ENCODE data around the gene HTATIP2. TPM values are rescaled to one million over a fixed set of nuclear protein-coding genes. Genes with fewer than 3 reads are reported as not detected.
"Not testable (repeated sequence)": the region's sequence is repeated elsewhere in the genome, so short reads cannot be mapped to it uniquely, and the experiment has no call there.

Gene HTATIP2
- total and polyA plus RNA-seq, 9 donors: 1.2 to 6.6 (median 3.3) TPM

DNA sequence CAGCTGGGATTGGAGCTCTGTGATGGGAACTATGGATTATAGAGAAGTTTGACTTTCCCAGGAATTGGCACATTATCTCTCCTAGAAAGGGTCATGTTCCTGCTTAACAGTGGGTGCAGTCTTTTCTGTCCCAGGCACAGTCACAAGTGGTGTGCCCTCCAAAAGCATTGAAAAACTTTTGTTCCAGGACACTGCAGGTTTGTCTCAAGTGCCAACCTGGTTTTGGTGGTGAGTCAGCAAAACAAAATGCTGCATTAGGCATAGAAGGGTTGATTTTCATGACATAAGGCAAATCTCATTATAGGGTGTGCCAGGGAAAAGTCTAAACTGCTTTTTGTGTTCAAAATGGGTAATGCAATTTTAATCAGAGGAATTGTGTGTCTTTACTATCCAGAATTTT, 4.9 kb downstream of the HTATIP2 start:
- Histone ChIP-seq H3K27me3 (ENCODE audit: control insufficient read depth, insufficient read depth, low read length) (peaks cover 11% of the 10 kb centered on the region), H3K4me3 (ENCODE audit: low read length) (no peak overlapping the region), H3K36me3 (ENCODE audit: control insufficient read depth, insufficient read depth, low read length) (no peaks in the 10 kb centered on the region), H3K9me3 (replicated peaks; ENCODE audit: control insufficient read depth, low read depth, low read length) (no peaks in the 10 kb centered on the region), H3K4me1 (ENCODE audit: control insufficient read depth, insufficient read depth, low read length) (peaks cover 4% of the 10 kb centered on the region), H3K27ac (ENCODE audit: low read length) (no peak overlapping the region)
- DNase-seq: no peak

DNA sequence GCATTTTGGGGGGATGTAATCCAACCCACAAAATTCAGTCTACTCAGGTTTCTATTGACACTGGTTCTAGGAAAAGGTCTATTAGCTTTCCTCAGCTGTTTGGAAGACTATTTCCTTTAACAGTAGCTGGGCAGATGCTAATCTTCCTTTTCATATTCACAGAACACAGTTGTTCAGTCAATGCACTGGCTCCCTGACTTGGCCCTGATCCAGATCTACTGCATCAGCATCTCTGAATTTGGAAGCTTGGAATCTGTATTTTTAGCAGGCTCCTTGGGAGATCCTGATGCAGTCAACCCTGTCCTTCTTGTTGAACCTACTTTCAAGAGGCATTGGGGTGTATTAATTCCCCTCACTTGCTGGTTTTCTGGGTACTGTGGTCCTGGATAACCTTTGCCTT, 6.3 kb downstream of the HTATIP2 start:
- Histone ChIP-seq H3K27ac (ENCODE audit: low read length) (no peak overlapping the region), H3K4me3 (ENCODE audit: low read length) (no peak overlapping the region), H3K36me3 (ENCODE audit: control insufficient read depth, insufficient read depth, low read length) (no peaks in the 10 kb centered on the region), H3K4me1 (ENCODE audit: control insufficient read depth, insufficient read depth, low read length) (no peaks in the 10 kb centered on the region), H3K9me3 (replicated peaks; ENCODE audit: control insufficient read depth, low read depth, low read length) (no peaks in the 10 kb centered on the region), H3K27me3 (ENCODE audit: control insufficient read depth, insufficient read depth, low read length) (no peaks in the 10 kb centered on the region)
- peak; percentile 10 for DNase-seq

DNA sequence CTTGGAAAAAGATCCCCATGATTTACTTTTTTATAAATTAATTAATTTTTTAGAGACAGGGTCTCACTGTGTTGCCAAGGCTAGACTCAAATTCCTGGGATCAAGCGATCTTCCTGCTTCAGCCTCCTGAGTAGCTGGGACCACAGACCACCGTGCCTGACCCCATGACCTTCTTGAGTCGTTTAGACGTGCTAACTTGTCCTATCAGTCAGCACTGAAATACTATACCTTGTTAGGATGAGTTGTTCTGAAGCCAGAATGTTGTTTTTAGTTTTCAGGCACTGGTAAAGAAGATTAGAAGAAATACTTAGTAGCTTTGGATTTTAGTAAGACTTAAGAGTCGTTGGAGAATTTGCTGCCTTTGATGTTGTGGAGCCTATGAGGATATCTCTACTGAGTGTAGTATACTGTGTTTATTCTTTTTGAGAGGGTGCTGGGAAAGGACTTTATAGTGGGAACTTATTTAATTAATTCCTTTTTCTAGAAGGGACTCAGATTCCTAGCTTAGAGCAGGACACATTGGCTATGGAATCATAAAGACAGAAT, 8.6 kb downstream of the HTATIP2 start:
- no peaks in the 10 kb centered on the region for H3K9me3 ChIP-seq (replicated peaks; ENCODE audit: control insufficient read depth, low read depth, low read length)
- H3K4me3 ChIP-seq (ENCODE audit: low read length): no peak overlapping the region
- DNase-seq: no peak
- H3K27ac ChIP-seq (ENCODE audit: low read length): no peak overlapping the region
- WGBS (ENCODE audit: insufficient coverage): 55% methylated on average over 3 of the region's 5 CpGs
- no peaks in the 10 kb centered on the region for H3K27me3 ChIP-seq (ENCODE audit: control insufficient read depth, insufficient read depth, low read length)
- no peaks in the 10 kb centered on the region for H3K4me1 ChIP-seq (ENCODE audit: control insufficient read depth, insufficient read depth, low read length)
- H3K36me3 ChIP-seq (ENCODE audit: control insufficient read depth, insufficient read depth, low read length): no peaks in the 10 kb centered on the region

DNA sequence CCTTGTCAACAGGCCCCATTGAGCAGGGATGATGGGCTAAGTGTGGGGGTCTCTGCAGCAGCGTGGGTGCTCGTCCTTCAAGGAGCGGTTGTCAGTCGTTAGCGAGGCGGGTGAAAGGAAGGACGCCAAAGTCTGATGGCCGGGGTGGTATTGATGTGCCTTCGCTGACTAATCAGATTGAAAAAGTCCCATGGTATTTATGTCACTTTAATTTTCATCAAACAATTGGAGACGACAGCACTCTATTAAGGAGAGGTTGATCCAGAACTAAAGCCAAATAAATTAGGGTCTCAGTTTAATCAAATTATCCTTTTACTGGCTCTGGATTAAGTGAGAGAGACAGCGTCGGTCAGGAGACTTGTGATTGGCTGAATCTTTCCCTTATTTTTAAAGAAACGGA, 9.6 kb downstream of the HTATIP2 start:
- no peak overlapping the region for H3K4me3 ChIP-seq (ENCODE audit: low read length)
- no peaks in the 10 kb centered on the region for H3K27me3 ChIP-seq (ENCODE audit: control insufficient read depth, insufficient read depth, low read length)
- DNase-seq: no peak
- no peaks in the 10 kb centered on the region for H3K36me3 ChIP-seq (ENCODE audit: control insufficient read depth, insufficient read depth, low read length)
- no peak overlapping the region for H3K27ac ChIP-seq (ENCODE audit: low read length)
- no CpG with 5 or more reads among the region's 13 CpGs for WGBS (ENCODE audit: insufficient coverage)
- no peaks in the 10 kb centered on the region for H3K4me1 ChIP-seq (ENCODE audit: control insufficient read depth, insufficient read depth, low read length)
- no peaks in the 10 kb centered on the region for H3K9me3 ChIP-seq (replicated peaks; ENCODE audit: control insufficient read depth, low read depth, low read length)

DNA sequence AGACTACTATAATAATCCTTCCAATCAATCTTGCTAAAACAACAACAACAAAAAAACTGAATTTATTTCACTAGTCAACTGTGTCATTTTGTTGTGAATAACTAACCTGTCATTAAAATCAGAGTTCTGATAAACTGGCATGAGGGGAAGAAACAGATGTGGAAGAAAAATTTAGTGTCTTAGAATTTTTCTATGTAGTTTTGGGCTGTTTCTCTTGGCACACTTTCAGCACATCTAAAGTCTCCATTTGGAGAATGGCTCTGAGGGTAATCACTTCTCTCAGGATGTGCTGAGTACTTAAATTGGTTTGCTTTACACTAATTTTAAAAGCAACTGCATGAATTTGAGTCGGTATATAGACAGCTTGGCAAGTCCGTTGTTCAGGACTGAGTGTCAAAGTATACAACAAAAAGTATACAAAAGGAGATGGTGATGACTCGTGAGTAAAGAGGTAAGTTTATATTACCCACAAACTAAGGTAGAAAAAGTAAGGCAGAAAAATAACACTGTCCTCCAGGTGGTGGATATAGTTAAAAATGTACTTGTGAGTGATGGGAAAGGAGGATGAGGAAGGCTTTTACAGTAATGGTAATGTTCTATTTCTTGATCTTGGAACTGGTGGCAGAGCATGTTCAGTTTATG, 10.2 kb downstream of the HTATIP2 start:
- WGBS (ENCODE audit: insufficient coverage): no CpG with 5 or more reads among the region's 3 CpGs
- H3K9me3 ChIP-seq (replicated peaks; ENCODE audit: control insufficient read depth, low read depth, low read length): no peaks in the 10 kb centered on the region
- no peak overlapping the region for H3K4me3 ChIP-seq (ENCODE audit: low read length)
- H3K27ac ChIP-seq (ENCODE audit: low read length): no peak overlapping the region
- H3K4me1 ChIP-seq (ENCODE audit: control insufficient read depth, insufficient read depth, low read length): no peaks in the 10 kb centered on the region
- no peaks in the 10 kb centered on the region for H3K27me3 ChIP-seq (ENCODE audit: control insufficient read depth, insufficient read depth, low read length)
- H3K36me3 ChIP-seq (ENCODE audit: control insufficient read depth, insufficient read depth, low read length): no peaks in the 10 kb centered on the region
- no peak for DNase-seq

DNA sequence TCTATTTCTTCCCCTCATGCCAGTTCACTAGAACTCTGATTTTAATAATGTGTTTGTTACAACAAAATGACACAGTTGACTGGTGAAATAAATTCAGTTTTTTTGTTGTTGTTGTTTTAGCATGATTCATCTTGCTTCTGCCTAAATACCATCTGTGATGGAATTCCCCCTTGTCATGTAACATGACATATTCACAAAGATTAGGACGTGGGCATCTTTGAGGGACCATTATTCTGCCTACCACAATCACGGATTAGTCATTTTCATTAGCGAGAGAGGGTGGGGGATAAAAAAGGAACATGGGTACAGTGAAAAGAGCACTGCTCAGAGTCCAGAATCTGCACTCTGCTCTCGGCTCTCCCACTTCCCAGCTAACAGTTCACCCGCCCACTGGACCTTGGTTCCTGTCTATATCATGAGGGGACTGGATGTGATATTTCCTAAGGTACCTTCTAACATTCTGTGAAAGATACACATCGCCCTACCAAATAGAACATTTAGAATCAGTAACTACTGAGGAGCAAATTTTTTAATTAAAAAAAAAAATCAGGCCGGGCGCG, 11.3 kb downstream of the HTATIP2 start:
- Histone ChIP-seq H3K9me3 (replicated peaks; ENCODE audit: control insufficient read depth, low read depth, low read length) (no peaks in the 10 kb centered on the region), H3K36me3 (ENCODE audit: control insufficient read depth, insufficient read depth, low read length) (no peaks in the 10 kb centered on the region), H3K27me3 (ENCODE audit: control insufficient read depth, insufficient read depth, low read length) (no peaks in the 10 kb centered on the region), H3K4me3 (ENCODE audit: low read length) (no peak overlapping the region), H3K4me1 (ENCODE audit: control insufficient read depth, insufficient read depth, low read length) (no peaks in the 10 kb centered on the region), H3K27ac (ENCODE audit: low read length) (no peak overlapping the region)
- DNase-seq: no peak
- WGBS (ENCODE audit: insufficient coverage): 80% methylated on average over 1 of the region's 9 CpGs

DNA sequence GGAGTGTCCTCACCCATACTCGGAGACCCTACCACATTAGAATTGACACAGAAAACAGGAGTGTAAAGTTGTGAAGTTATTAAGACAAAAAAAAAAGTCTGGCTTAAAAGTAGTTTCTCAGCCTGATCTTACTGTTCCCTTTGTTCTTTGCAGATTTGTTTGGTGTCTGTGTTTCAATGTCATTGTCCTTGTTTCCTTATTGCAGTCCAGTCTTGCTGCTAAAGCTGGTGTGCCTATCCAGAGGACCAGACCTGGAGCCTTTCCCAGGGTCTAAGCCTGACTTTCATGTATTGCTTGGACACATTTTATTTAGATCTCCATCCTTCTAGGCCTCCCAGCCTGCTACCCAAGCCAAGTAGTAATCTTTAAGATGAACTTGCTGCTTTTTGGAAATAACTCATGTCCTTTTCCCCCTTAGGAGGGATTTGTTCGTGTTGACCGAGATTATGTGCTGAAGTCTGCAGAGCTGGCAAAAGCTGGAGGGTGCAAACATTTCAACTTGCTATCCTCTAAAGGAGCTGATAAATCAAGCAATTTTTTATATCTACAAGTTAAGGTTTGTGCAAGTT, 12.7 kb downstream of the HTATIP2 start:
- no CpG with 5 or more reads among the region's 3 CpGs for WGBS (ENCODE audit: insufficient coverage)
- no peak for DNase-seq
- H3K9me3 ChIP-seq (replicated peaks; ENCODE audit: control insufficient read depth, low read depth, low read length): no peaks in the 10 kb centered on the region
- no peaks in the 10 kb centered on the region for H3K4me1 ChIP-seq (ENCODE audit: control insufficient read depth, insufficient read depth, low read length)
- no peak overlapping the region for H3K27ac ChIP-seq (ENCODE audit: low read length)
- H3K4me3 ChIP-seq (ENCODE audit: low read length): no peak overlapping the region
- no peaks in the 10 kb centered on the region for H3K27me3 ChIP-seq (ENCODE audit: control insufficient read depth, insufficient read depth, low read length)
- H3K36me3 ChIP-seq (ENCODE audit: control insufficient read depth, insufficient read depth, low read length): no peaks in the 10 kb centered on the region

DNA sequence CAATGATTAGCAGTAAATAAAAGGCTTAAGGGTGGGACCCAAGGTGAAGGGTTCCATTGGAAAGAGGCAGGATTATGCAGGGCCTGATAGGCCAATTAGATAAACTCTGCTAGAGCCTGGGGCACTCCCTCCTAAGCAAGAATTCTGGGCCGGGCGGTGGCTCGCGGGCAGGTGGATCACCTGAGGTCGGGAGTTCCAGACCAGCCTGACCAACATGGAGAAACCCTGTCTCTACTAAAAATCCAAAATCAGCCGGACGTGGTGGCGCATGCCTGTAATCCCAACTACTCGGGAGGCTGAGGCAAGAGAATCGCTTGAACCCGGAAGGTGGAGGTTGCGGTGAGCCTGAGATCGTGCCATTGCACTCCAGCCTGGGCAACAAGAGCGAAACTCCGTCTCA, 22.5 kb downstream of the HTATIP2 start:
- not testable (repeated sequence) for H3K4me1 ChIP-seq (ENCODE audit: control insufficient read depth, insufficient read depth, low read length); H3K27ac ChIP-seq (ENCODE audit: low read length); H3K4me3 ChIP-seq (ENCODE audit: low read length); H3K9me3 ChIP-seq (replicated peaks; ENCODE audit: control insufficient read depth, low read depth, low read length); DNase-seq; H3K36me3 ChIP-seq (ENCODE audit: control insufficient read depth, insufficient read depth, low read length); H3K27me3 ChIP-seq (ENCODE audit: control insufficient read depth, insufficient read depth, low read length)
- WGBS (ENCODE audit: insufficient coverage): 87% methylated on average over 11 of the region's 15 CpGs

DNA sequence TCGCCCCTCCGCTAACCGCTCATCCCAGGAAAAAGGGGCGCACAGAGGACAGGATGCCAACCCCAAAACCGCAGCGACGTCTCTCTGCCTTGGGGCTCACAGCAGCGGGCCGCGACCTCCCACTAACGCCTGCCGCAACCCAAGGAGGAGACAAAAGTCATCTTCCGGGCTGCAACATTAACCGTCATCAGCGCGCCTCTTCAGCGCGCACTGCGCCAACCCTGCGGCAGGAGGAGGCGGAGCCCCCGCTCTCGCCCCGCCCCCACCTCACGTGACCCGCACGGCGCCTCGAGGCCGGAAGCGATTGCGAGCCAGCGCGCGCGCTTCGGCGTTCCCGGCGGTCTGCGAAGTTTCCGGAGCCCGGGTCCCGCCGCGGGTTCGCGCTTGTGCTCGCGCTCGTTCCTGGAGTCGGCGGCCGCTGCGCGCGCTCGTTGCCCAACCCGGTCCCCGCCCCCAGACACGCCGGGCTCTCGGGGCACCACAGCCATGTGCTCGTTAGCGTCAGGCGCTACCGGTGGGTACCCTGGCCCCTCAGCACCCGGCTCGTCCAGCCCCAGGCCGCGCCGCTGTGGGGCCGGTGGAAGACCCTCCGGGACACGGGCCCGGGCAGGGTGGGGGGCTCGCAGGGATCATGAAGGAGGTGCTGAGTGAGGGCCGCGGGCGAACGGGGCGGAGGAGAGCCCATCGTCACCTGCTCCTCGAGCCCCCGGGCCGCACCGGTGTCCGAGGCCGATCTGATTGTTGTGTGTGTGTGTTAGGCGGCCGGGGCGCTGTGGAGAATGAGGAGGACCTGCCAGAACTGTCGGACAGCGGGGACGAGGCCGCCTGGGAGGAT, 24.0 kb downstream of the HTATIP2 start, which contains the start of gene PRMT3:
TSS of gene PRMT3 (plus strand) at position 456 of the 835 bp plus-strand sequence. CDS start at position 487, 31 bp downstream.
- Histone ChIP-seq H3K36me3 (ENCODE audit: control insufficient read depth, insufficient read depth, low read length) (no peaks in the 10 kb centered on the region), H3K9me3 (replicated peaks; ENCODE audit: control insufficient read depth, low read depth, low read length) (no peaks in the 10 kb centered on the region), H3K27me3 (ENCODE audit: control insufficient read depth, insufficient read depth, low read length) (no peaks in the 10 kb centered on the region), H3K27ac (ENCODE audit: low read length) (peak within 1 kb of the TSS; percentile 94), H3K4me3 (ENCODE audit: low read length) (peak within 1 kb of the TSS; percentile 94), H3K4me1 (ENCODE audit: control insufficient read depth, insufficient read depth, low read length) (peaks cover 10% of the 10 kb centered on the region)
- 0% methylated on average over 96 of the region's 96 CpGs for WGBS (ENCODE audit: insufficient coverage)
- DNase-seq: peak; percentile 98

Data from muscle of leg (tissue), 11 donors.